ENCODE results near the gene CIB4.

GRCh38 chr2:26619521-26619951, 21.6 kb downstream of the CIB4 start:
- TF ChIP-seq CTCF (conservative IDR thresholded peaks at IDR 0.05) (no peak), EZH2 (IDR thresholded peaks at IDR 0.05; ENCODE audit: low read depth) (no peak)

Data from PC-9 (cell line).